OCI-M2 (cell line): ENCODE data around the gene ZNF138.

ENCODE experiments used
- DNase-seq: peaks from one replicate; lab custom pipeline; 2025; ENCODE audit not compliant: unreplicated experiment; lab: John Stamatoyannopoulos, UW

The ZNF138 gene

GRCh38 chr7:64874562-64875250 is 80.5 kb downstream of the ZNF138 start:
- no peak for DNase-seq

DNA sequence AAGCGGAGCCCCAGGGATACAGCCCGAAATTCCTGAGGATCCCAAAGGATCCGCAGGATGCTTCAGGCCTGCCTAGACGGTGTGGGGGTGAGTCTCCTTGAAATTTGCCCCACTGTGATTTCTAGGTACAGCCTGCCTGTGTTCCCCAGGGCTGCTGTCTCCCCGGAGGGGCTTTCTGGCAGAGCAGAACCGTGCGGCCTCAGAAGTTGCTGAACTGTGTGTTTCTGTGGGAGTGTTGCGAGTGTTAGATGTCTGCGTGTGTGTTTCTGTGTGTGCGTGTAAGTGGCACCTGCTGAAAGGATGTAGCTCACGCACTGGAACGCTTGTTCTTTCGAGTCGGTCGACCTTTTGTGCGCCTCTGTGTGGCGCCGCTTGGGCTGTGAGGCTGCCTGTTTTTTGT is 81.0 kb downstream of the ZNF138 start:
- DNase-seq: no peak

DNA sequence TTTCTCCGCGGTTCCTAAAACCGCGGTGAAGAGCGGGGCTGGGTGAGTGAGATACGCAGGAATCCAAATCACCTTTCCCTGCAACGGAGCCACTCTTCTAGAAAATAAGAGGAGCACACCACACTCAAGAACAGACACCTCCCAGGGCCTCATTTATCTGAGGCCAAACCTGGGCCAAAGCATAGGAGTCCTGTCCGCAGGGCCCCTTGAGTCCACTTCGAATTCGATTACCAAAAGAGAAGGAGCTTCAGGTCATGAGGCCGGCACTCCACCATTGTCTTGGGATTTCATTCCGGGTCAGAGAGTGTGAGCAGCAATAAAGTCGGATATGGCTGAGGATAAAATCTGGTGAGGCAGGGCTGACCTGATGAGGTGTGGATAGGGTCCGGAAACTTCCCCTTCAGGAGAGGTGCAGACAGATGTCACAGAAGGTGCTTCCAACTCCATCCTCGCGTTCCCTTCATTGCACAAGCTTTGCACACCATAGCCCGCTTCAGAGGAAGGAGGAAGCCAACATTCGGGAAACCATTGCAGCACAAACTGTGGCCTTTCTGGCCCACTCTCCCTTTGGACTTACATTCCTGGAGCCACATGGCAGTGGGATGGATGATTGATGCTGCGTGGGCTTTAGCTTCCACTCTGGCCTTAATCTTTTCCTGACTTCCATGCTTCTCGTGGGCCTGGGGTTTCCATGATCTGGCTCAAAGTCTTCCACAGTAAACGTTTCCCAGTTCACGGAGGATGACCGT is 81.6 kb downstream of the ZNF138 start:
- DNase-seq: no peak

GRCh38 chr7:64876792-64877713 is 82.8 kb downstream of the ZNF138 start:
- DNase-seq: no peak

DNA sequence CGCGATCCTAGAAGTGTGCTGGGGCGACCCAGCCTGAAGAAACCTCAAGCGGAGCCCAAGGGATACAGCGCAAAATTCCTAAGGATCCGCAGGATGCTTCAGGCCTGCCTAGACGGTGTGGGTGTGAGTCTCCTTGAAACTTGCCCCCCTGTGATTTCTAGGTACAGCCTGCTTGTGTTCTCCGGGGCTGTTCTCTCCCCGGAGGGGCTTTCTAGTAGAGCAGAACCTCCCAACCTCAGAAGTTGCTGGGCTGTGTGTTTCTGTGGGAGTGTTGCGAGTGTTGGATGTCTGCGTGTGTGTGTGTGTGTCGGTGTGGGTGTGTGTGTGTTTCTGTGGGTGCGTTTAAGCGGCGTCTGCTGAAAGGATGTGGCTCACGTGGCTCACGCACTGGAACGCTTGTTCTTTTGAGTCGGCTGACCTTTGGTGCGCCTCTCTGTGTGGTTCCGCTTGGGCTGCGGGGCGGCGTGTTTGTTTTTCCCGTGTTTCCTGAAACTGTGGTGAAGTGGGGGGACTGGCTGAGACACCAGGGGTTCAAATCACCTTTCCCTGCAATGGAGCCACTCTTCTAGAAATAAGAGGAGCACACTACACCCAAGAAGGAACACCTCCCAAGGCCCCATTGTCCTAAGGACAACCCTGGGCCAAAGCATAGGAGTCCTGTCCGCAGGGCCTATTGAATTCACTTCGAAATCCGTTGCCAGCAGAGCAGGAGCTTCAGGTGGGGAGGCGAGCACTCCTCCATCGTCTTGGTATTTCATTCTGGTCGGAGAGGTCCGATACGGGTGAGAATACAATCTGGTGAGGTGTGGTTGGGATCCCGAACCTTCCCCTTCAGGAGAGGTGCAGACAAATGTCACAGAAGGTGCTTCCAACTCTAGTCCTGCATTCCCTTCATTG is 83.7 kb downstream of the ZNF138 start:
- no peak for DNase-seq

DNA sequence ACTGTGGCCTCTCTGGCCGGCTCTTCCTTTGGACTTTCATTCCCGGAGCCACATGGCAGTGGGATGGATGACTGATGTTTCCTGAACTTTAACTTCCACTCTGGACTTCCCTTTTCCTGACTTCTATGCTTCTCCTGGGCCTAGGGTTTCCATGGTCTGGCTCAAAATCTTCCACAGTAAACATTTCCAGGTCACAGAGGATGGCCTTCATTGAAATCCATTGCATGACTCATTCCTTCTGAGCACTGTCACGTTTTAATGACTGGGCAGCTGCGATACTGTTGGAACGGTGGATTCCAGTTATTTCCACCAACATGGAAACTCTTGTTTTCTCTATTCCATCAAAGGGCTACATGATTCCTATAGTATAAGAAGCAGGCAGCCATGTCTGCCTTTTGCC is 84.5 kb downstream of the ZNF138 start:
- DNase-seq: no peak

DNA sequence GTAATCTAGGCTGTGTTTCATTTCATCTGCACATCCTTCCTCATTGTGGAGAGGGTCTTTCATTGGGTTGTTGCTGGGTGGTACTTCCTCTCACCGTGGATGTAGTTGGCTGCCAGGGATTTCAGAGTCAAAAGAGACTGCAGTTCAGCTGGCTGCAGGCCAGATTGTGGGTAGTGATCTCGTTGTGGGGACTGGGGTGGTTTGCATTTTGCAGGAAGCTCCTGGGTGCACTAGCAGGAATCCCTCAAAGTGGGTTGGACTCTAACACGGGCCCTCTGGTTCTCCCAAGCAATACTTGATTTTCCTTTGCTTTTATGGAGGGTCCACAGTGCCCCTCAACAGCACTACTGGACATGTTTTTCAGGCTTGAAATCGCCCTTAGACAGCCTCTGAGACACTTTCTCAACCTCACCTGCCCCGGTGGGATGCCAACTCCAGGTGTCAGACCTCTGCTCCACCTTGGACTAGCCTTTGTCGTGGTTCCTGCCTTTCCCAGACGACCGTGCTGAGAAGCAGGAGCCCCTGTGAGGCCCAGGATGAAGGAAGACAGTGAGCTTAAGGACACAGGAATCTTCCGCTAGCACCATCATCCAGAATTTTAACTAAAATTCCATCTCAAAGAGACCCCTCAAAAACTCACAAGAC is 85.0 kb downstream of the ZNF138 start:
- no peak for DNase-seq

DNA sequence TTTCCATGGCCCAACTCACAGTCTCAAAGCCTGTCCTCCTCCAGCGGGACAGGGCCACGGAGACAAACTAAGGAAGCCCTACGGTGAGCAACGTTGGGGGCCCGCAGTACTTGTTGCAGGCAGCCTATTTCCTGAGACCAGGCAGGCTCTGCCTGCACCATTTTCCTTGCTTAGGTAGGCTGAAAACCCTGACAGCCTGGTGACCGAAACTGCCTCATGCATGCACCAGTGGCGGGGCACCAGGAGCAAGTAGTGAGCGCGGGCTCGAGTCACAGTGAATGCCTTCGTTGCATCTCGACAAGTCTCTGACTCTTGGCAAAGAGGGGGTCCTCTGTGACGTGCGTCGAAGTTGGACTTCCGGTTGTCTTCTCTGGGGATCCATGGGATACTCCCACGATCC is 85.6 kb downstream of the ZNF138 start:
- no peak for DNase-seq

DNA sequence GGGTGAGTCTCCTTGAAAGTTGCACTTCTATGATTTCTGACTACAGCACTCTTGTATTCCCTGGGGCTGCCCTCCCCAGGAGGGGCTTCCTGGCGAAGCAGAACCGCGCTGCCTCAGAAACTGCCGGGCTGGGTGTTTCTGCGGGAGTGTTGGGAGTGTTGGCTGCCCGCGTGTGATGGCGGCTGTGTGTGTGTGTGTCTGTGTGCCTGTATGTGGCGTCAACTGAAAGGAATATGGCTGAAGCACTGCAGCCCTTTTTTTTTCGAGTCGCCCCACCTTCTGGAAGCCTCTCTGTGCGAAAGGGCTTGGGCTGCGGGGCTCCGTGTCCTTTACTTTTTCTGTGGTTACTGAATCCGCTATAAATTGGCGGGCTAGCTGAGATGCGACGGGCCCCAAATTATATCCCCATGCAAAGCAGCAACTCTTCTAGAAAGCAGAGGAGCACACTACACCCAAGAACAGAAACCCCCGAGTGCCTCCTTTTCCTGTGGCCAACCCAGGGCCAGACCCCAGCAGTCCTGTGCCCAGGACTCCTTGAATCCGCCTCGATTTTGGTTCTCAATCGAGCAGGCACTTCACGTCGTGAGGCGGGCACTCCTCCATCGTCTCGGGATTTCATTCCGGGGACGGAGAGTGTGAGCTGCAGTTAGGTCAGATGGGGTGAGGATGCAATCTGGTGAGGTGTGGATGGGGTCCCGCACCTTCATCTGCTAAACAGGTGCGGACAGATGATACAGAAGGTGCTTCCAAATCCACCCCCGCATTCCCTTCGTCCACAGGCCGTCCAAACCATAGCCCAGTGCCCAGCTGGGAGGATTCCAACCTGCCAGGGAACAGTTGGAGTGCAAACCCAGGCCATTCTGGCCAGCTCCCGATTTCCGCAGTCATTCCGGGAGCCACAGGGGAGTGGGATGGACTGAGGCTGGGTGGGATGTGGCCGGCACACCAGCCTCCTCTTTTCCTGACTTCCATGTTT is 86.4 kb downstream of the ZNF138 start:
- DNase-seq: no peak

DNA sequence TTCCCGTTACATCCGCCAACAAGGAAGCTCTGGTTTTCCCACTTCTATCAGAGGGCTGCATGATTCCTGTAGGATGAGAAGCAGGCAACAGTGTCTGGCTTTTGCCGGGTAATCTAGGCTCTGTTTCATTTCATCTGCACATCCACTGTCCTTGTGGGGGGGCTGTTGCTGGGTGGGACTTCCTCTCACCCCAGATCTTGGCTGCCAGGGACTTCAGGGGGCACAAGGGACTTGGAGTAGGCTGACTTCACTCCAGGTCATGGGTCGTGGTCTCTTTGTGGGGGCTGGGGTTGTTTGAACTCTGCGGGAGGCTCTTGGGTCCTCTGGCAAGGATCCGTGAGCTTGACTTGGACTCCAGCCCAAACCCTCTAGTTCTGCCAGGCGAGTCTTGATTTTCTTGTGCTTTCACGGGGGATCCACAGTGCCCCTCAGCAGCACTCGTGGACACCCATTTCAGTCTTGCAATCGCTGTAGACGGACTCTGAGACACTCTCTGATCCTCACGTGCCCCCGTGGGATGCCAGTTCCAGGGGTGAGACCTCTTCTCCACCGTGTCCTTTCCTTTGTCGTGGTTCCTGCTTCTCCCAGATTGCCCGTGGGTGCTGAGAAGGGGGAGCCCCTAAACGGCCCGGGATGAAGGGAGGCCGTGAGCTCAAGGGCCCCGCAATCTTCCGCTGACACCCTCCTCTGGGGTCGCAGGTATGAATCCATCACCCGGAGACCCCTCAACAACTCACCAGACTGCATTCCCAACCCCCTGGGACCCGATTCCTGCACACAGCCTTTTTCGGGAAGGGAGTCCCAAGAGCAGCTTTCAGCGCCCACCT is 87.4 kb downstream of the ZNF138 start:
- DNase-seq: no peak

DNA sequence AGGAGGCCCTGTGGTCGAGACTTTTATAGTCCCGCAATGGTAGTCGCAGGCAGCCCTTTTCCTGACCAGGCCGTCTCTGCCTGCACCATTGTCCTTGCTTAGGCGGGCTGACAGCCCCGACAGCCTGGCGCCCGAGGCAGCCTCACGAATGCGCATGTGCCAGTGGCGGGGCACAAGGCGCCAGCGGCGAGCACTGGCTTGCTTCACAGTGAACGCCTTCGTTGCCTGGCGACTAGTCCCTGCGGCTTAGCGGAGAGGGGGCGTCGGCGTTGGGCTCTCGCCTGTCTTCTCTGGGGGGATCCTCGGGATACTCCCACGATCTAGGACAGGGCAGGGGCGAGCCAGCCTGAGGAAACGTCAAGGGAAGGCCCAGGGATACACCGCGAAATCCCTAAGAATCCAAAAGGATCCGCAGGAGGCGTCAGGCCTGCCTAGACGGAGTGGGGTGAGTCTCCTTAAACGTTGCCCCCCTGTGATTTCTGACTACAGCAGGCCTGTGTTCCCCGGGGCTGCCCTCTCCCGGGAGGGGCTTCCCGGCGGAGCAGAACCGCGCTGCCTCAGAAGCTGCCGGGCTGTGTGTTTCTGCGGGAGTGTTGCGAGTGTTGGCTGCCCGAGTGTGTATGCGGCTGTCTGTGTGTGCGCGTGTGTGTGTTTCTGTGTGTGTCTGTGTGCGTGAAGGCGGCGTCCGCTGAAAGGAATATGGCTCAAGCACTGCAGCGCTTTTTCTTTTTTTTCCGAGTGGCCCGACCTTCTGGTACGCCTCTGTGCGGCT is 88.3 kb downstream of the ZNF138 start:
- no peak for DNase-seq
